ENCODE results near the gene PRDX3. TPM values are rescaled to one million over a fixed set of nuclear protein-coding genes. Genes with fewer than 3 reads are reported as not detected.

Gene PRDX3
- total and polyA plus RNA-seq, 11 donors: 130 to 385 (median 257) TPM

- TF ChIP-seq, protein P1, sequence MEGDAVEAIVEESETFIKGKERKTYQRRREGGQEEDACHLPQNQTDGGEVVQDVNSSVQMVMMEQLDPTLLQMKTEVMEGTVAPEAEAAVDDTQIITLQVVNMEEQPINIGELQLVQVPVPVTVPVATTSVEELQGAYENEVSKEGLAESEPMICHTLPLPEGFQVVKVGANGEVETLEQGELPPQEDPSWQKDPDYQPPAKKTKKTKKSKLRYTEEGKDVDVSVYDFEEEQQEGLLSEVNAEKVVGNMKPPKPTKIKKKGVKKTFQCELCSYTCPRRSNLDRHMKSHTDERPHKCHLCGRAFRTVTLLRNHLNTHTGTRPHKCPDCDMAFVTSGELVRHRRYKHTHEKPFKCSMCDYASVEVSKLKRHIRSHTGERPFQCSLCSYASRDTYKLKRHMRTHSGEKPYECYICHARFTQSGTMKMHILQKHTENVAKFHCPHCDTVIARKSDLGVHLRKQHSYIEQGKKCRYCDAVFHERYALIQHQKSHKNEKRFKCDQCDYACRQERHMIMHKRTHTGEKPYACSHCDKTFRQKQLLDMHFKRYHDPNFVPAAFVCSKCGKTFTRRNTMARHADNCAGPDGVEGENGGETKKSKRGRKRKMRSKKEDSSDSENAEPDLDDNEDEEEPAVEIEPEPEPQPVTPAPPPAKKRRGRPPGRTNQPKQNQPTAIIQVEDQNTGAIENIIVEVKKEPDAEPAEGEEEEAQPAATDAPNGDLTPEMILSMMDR (IDR thresholded peaks at IDR 0.05): no peak
- no peak for TF ChIP-seq POLR2A (IDR thresholded peaks at IDR 0.05)
- 94 to 99% (median 96%) methylated on average over 2 of the region's 2 CpGs for WGBS, 4 donors
- Histone ChIP-seq H3K4me3 (no peak overlapping the region), H3K27me3 (no peaks in the 10 kb centered on the region), H3K9me3 (no peaks in the 10 kb centered on the region), H3K4me1 (peaks cover 0 to 15% (median 2%) of the 10 kb centered on the region in 12 donors), H3K36me3 (peaks cover 0 to 96% (median 86%) of the 10 kb centered on the region in 9 donors), H3K27ac (peak overlapping the region; percentile 0 to 78 (median 63))
- ATAC-seq (no peak), DNase-seq (no peak)
- intact Hi-C loops (cut with DNase I): no loop called here
Observed at GRCh38 chr10:119120875-119121274, 57.7 kb downstream of the PRDX3 start.

DNA sequence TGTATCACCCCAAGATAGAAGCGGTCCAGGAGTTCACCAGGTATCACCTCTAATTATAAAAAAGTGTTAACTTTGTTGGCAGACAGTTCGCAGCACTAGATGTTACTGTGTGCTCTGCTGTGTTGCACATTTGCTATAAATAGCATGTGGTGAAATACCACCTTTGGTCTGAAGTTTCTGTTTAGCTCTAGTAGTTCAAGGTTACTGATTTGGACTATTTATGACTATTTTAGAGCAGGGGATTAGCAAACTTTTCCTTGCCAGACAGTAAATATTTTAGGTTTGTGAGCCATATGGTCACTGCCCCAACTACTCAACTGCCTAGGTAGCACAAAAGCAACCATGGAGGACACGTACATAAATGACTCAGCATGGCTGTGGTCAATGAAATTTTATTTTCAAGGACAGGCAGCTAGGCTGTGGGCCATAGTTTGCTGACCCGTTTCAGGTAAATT, 58.2 kb downstream of the PRDX3 start:
- H3K27ac ChIP-seq: peak overlapping the region; percentile 0 to 78 (median 63)
- H3K27me3 ChIP-seq: no peaks in the 10 kb centered on the region
- peak; percentile 71 to 88 (median 82) for ATAC-seq
- peaks cover 0 to 92% (median 81%) of the 10 kb centered on the region in 9 donors for H3K36me3 ChIP-seq
- no peaks in the 10 kb centered on the region for H3K9me3 ChIP-seq
- no peak overlapping the region for H3K4me3 ChIP-seq
- H3K4me1 ChIP-seq: peaks cover 0 to 15% (median 2%) of the 10 kb centered on the region in 12 donors
- no peak for DNase-seq
- 53 to 67% (median 60%) methylated on average over 4 of the region's 4 CpGs for WGBS, 4 donors
- TF ChIP-seq, protein P1 (IDR thresholded peaks at IDR 0.05): no peak
- TF ChIP-seq POLR2A (IDR thresholded peaks at IDR 0.05): no peak
- intact Hi-C loops (cut with DNase I): no loop called here

GRCh38 chr10:119119400-119119799, 59.2 kb downstream of the PRDX3 start:
- TF ChIP-seq, protein P1 (IDR thresholded peaks at IDR 0.05): no peak
- TF ChIP-seq POLR2A (IDR thresholded peaks at IDR 0.05): no peak
- Histone ChIP-seq H3K4me1 (peaks cover 0 to 15% (median 2%) of the 10 kb centered on the region in 12 donors), H3K9me3 (no peaks in the 10 kb centered on the region), H3K27ac (peak overlapping the region in 1 of 12 donors; percentile 78), H3K27me3 (no peaks in the 10 kb centered on the region), H3K4me3 (no peak overlapping the region), H3K36me3 (peaks cover 0 to 89% (median 78%) of the 10 kb centered on the region in 9 donors)
- 98 to 100% (median 99%) methylated on average over 1 of the region's 1 CpG for WGBS, 4 donors
- intact Hi-C loops (cut with DNase I): loop anchor here in 1 of 10 donors (10.0 kb wide), 1 partner anchor 75 kb away; no protein-coding TSS in a partner anchor
- DNase-seq (no peak), ATAC-seq (no peak)

DNA sequence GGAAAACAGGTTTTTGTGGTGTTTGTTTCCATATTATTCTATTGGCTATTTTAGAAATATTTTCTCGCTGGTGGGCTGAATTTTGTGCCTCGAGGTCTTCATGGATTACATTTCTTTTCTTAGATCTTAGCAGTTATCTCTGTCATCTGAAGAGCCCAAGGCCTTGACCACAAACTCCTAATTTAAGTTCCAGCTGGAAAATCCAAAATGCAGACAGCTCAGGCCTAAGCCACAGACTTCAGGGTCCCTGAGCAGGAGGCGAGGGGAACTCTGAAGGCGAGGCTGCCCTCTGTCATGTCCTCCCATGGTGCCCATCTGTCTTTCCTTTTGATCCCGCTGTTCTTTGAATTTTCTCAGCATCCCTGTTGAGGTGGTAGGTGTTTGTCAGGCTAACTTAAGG, 60.4 kb downstream of the PRDX3 start:
- Histone ChIP-seq H3K9me3 (no peaks in the 10 kb centered on the region), H3K4me3 (no peak overlapping the region), H3K4me1 (peaks cover 0 to 23% (median 2%) of the 10 kb centered on the region in 12 donors), H3K27me3 (no peaks in the 10 kb centered on the region), H3K27ac (no peak overlapping the region), H3K36me3 (peaks cover 0 to 89% (median 77%) of the 10 kb centered on the region in 9 donors)
- TF ChIP-seq POLR2A (IDR thresholded peaks at IDR 0.05): no peak
- TF ChIP-seq, protein P1 (IDR thresholded peaks at IDR 0.05): no peak
- 92 to 96% (median 94%) methylated on average over 5 of the region's 5 CpGs for WGBS, 4 donors
- no peak for ATAC-seq
- intact Hi-C loops (cut with DNase I): loop anchor here in 1 of 10 donors (10.0 kb wide), 1 partner anchor 73 kb away; no protein-coding TSS in a partner anchor
- DNase-seq: no peak

Other genes starting within 250 kb of the PRDX3 start
- 10 to 100 TPM in 4 of 9 donors, 1 to 10 TPM in 5; 3.3 to 35.5 (median 8.8) TPM for gene NANOS1, start 149.1 kb downstream of the PRDX3 start, total RNA-seq
- 10 to 100 TPM in 1 of 2 donors, 1 to 10 TPM in 1; 7.1 to 41.4 TPM for gene NANOS1, start 149.1 kb downstream of the PRDX3 start, polyA plus RNA-seq
- gene EIF3A, start 98.0 kb downstream of the PRDX3 start, total RNA-seq: 100 to 1,000 TPM in 6 of 9 donors, 10 to 100 TPM in 3; 80.3 to 143 (median 110) TPM
- 10 to 100 TPM; 41.9 to 92.2 TPM for gene EIF3A, start 98.0 kb downstream of the PRDX3 start, polyA plus RNA-seq
- gene DENND10, start 74.7 kb downstream of the PRDX3 start, total RNA-seq: 10 to 100 TPM; 20.9 to 31.0 (median 24.4) TPM
- gene DENND10, start 74.7 kb downstream of the PRDX3 start, polyA plus RNA-seq: 10 to 100 TPM in 1 of 2 donors, 1 to 10 TPM in 1; 7.9 to 18.2 TPM
- 10 to 100 TPM; 33.2 to 48.9 (median 39.6) TPM for gene SFXN4, start 13.1 kb downstream of the PRDX3 start, total RNA-seq
- gene SFXN4, start 13.1 kb downstream of the PRDX3 start, polyA plus RNA-seq: 10 to 100 TPM; 60.6 to 68.5 TPM
- 10 to 100 TPM; 17.0 to 58.0 (median 32.2) TPM for gene GRK5, start 28.8 kb upstream of the PRDX3 start, total RNA-seq
- gene GRK5, start 28.8 kb upstream of the PRDX3 start, polyA plus RNA-seq: 10 to 100 TPM; 13.1 to 27.6 TPM